Tibial nerve (tissue), 3 donors: ENCODE data around the gene DLGAP4.

ENCODE experiments used
- CTCF ChIP-seq, 5 experiments: fragments of 200-600 bp in 3 of 5; fragments of 450-650 bp in 2 of 5; sonication (generic) in 3 of 5; IDR thresholded peaks; one replicate each; pipeline ENCODE4 v1.5.1; 2016 to 2019; ENCODE audit warnings: antibody characterized with exemption in 5 of 5, mild to moderate bottlenecking in 3 of 5, moderate library complexity in 2 of 5
- POLR2A ChIP-seq, 2 donors: fragments of 450-650 bp; IDR thresholded peaks; one replicate each; pipeline ENCODE4 v1.6.1; 2017; ENCODE audit warnings: antibody characterized with exemption in 2 of 2, mild to moderate bottlenecking in 2 of 2, moderate library complexity in 2 of 2

GRCh38 chr20:36411861-36412454, 105.8 kb downstream of the DLGAP4 start:
- no peak for TF ChIP-seq CTCF (IDR thresholded peaks at IDR 0.05)
- no peak for TF ChIP-seq POLR2A (IDR thresholded peaks at IDR 0.05)
